GM15510 (cell line): ENCODE results near the gene TACC2.

Experiments
- POLR2A ChIP-seq: IDR thresholded peaks from 3 replicates; pipeline ENCODE4 v1.6.1; 2011; ENCODE audit warnings: borderline replicate concordance; ENCODE audit not compliant: insufficient read length; ENCODE audit errors: extremely low read depth

Gene TACC2

DNA sequence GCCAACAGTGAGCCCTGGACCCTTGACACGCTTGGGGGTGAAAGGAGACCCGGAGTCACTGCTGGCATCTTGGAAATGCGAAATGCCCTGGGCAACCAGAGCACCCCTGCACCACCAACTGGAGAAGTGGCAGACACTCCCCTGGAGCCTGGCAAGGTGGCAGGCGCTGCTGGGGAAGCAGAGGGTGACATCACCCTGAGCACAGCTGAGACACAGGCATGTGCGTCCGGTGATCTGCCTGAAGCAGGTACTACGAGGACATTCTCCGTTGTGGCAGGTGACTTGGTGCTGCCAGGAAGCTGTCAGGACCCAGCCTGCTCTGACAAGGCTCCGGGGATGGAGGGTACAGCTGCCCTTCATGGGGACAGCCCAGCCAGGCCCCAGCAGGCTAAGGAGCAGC lies 98.5 kb downstream of the TACC2 start:
- no peak for TF ChIP-seq POLR2A

DNA sequence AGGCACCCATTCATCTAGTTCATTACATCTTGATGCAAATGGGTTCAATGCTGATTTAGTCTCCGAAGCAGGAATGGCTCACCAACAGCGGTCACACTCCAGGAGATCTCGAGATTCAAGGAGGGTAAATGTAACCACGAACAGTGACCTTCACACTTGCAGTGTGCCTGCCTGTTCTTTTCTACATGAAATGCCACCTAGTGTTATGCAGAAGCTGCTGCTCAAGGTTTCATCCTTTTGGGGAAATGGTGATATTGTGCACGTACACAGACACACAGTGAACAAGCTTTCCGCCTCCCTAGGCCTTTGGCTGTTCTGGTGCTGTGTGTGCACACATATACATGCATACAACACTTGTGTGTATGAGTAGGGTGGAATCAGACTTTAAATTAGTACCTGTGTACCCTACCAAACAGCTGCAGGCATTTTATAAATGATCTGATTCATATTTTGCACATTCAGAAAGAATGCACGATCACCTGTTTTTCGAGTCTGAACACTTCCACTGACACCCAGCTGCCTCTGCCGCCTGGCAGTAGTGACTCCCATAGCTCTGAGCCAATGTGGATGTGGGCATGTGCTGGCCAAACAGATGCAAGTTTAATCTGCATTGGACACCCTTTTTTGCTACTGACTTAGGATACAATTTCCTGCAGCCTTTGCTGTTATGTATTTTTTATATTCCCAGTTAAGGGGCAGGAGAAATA lies 100.5 kb downstream of the TACC2 start:
- TF ChIP-seq POLR2A = no peak

DNA sequence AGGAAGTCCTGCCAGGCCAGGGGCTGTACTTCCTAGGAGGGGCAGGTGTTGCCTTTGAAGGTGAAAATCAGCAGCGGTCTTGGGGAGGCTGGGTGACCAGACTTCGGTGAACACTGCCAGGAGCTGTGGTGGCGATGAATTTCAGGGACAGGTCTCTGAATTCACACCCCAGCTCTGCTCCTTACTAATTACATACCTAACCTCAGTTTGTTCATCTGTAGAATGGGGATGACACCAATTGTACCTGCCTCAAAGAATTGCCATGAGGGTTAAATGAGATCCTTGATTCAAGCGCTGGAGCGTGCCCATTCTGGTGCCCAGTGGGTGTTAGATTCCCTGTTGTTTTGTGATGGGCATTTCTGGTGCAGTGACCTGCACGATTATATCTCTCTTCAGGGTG lies 102.8 kb downstream of the TACC2 start:
- no peak for TF ChIP-seq POLR2A

DNA sequence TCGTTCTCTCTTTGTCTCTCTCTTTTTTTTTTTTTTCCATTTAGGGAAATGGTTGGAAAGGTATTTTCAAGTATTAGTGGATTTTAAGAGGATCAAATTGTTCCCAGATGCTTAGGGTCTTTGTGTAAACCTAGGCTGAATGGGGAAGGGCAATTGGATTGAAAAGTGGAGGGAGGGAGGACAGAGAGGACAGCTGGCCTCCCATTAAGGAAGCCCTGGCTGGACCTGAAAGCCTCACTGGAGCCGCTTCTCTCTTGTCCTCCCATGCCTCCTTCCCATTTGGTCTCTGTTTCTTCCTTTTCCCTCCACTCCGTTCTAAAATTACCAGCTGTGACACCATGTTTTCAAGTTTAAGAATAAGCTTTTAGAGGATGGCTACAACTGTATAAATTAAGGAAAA lies 104.1 kb downstream of the TACC2 start:
- no peak for TF ChIP-seq POLR2A

DNA sequence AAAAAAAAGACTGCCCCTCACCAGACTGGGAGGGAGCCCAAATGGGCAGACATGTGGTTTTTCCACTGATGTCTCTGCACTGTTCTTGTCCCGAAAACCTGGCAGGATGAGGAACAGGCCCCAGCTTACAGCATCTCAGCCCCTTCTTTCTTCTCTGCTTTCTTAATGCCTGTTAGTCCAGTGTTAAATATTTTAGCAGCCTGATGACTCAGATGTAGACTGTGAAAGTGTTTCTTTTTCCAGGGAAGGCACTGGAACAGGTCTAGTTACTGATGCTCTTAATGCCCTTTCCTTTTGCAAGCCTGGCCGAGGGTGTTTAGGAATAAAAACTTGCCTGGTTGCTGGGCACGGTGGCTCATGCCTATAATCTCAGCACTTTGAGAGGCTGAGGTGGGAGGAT lies 107.7 kb downstream of the TACC2 start:
- TF ChIP-seq POLR2A = no peak

DNA sequence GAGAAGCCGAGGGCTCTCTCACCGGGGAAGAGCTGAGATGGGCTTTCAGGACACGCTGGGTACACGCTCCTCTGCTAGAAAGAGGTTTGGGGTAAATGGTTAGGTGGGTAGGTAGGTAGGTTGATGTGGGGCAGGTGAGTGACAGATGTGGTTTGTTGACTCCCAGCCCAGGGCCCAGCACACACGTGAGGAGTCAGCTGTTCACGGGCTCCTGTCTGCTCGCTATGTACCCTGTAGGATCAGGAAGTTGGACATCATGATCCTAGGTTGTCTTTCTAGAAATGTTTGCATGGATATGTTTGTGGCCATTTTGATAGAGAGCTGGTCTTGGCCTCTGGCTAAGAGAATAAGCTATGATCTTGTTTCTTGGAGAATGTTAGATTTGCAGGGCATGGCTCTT lies 109.0 kb downstream of the TACC2 start:
- TF ChIP-seq POLR2A = no peak

DNA sequence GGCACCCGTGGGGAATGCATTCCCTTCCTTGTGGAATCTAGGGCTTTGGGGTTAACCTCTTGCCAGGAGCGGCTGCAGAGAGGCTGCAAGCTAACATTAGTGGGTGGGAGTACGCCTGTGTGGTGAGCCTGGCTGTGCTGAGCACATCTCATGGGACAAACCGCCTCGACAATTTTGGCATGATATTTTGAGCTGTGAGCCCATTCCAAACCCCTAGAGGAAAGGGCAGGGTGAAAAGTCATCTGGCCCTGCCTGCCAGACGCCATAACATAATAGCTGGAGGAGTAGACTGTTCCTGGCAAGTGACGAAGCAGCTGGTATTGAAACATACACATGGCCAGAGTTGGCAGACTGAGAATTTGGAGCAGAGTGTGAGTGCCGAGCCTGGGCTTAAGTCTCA lies 110.0 kb downstream of the TACC2 start:
- no peak for TF ChIP-seq POLR2A

DNA sequence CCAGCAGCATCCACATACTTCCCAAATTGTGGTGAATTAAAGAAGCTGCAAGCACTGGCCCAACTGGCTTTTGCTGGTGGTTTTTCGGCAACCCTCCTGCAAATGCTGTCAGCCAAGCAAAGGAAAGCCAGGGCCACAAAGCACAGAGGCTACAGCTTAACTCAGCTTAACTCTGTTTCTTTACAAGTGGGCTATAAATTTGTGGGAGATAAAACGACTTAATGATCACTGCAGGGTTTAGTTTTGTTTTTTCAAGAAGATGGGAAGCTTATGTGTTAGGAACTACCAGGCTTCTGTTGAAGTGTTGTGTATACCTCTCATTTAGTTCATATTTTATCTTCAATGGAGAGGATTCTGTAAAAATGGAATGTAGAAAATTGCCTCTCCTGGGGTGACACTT lies 110.6 kb downstream of the TACC2 start:
- no peak for TF ChIP-seq POLR2A

DNA sequence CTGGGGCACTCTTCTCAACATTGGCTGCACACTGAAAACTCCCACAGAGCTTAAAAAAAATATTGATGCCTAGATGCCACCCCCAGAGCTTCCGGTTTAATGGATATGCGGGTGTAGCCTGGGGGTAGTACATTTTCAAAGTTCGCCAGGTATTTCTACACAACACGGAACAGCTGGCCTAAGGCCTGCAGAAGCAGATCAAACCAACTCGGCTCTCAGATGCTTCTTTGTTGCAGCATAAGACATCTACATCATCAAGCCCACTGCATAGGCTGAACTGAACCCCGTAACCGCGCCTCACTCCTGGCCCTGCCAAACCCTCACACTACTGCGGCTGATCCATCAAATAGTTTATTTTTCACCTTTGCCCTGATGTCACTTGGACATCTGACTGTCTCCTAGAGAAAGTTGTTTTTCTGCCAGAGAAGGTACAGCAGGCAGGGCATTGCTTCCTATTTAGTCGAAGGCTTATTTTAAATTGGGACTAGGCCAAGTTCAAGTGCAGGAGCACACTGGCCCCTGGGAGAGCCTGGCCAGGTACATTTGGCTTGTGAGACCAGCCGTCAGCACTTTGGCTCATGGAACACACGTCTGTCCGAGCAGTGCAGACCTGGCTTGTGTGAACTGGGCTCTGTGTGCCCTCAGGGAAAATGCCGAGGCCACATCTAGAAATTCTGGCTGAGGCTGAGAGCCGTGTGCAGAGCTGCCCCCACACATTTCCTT lies 113.3 kb downstream of the TACC2 start:
- no peak for TF ChIP-seq POLR2A

DNA sequence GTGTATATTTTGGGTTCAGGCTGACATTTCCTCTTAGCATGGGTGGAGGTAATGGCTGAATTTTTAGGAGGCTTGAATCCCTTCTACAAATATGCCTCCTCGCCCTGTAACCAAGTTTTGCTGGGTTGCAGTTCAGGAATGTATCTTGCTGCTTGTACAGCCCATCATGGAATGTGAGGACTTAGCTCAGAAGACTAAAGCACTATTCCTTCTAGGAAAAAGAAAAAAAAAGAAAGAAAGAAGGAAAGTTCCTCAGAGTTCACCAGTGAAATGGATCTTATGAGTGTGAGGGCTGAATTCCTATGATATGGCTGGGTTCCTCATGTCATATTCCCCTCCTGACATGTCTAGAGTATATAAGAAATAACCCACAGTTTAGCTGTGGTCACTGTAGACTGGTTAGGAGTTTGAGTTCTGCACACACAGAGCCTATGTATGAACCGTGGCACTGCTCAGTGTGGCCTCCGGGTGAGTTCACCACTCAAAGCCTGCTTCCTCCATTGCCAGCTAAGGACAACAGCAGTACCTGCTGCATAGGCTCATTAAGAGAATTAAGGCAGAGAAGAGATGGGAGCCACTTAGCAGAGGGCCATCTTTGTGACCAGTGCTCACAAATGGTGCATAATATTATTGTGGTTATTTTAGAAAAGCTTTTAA lies 114.0 kb downstream of the TACC2 start:
- TF ChIP-seq POLR2A = no peak

DNA sequence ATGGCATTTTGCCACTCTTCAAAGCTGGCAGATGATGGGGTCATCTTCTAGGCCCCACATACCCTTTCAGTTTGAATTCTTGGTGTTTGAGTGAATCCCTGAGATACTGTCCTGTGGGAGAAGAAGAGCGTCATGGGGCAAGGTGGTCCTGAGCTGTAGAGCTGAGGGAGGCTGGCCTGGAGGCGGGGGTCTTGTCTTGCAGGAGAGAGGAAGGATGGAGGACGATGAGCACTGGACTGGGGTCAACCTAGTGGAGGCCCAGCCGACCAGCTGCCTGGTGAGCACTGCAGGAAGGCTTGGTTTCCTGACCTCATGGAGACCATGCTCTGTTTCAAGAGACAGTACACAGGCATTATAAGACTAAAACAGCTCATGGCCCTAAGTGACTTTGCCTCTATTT lies 114.6 kb downstream of the TACC2 start:
- TF ChIP-seq POLR2A = no peak

DNA sequence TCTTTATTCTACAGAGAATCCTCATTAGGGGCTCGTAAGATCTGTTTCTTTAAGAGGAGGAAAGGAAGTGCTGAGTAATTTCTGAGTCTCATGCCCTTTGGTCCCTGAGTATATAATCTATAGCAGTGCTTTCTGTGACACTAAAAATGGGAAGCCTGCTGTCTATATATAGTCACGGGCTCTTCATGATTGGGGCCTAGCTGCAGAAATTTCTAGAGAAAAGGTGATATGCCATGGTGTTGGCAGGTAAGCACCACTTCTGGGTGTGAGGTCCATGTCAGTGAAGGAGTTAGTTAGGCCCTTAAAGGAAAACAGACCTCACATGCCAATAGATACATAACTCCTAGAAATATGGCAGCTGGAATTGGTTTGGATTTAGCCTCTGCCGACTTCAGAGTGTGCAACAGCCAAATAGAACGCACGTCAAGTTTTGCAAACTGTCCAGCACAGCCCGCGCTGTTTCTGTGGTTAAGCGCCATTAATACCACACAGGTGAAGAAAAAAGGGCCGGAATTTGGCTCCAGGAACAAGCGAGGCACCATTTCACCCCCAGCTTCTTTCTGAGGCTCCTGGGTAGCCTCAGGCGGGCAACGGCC lies 123.2 kb downstream of the TACC2 start:
- TF ChIP-seq POLR2A = no peak

DNA sequence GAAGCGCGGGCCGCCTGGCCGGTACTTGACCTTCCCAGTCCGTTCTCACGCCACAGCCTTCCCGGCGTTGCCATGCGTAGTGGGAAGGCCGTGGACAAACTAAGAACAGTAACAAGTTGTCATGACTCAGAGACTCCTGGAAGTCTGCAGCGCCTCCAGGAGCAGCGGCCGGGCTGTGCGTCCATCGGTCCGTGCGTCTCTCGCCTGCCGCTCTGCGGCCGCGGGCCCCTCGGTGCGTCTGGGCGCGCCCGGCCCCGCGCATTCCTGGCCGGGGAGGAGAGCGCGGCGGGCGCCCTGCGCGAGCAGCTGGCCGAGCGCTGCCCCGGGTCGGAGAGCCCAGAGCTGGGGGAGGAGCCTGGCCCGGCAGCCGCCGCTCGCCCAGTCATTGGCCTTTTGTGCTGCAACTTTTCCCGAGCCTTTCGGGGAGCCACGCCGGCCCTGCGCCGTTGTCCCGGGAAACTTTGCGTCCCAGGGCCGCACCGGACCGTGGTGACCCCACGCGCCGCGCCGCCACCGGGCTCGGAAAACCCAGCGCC lies 123.7 kb downstream of the TACC2 start:
- no peak for TF ChIP-seq POLR2A

DNA sequence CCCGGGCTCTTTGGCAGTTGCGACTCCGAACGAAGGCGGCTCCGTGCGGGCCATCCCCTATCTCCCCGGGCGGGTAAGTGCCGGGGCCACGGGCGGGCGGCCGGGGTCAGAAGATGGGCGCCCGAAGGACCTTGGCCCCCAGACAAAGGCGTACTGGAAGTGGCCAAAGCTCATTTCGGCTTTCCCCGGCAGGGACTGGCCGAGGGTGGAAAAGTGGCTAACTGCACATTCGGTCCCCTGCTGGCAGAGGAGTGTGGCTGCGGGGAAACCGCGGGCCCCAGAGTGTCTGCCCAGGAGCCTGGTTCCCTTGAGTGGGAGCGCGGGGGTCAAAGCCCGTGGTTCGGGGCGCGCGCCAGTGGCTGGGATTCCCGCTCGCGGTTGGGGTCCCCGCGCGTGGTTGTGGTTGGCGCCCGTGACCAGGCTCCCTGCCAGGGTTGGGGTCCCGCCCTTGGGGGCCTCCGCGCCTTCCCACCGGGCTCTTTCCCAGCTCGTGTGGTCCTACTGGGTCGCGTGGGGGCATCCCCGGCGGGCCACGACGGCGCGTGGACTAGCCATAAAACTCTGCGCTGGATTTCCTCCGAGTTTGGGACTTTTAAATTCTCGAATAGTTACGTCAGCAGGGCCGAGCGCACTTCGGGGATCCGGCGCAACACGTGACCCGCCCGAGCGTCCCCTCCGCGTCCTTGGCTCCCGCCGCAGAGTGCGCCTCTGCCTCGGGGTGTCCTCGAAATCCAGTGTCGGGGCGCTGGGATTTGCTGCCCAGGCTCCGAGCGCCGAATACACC lies 124.4 kb downstream of the TACC2 start:
- TF ChIP-seq POLR2A = no peak
